HG03025 (cell line): ENCODE measurements around the gene GRIK1.

Experiments used
- ATAC-seq: cut with Tn5 transposase; IDR thresholded peaks from one replicate; pipeline ENCODE4 v1.9.1; 2021; ENCODE audit warnings: mild to moderate bottlenecking, moderate library complexity; ENCODE audit not compliant: unreplicated experiment, low FRiP score

GRIK1 gene

DNA sequence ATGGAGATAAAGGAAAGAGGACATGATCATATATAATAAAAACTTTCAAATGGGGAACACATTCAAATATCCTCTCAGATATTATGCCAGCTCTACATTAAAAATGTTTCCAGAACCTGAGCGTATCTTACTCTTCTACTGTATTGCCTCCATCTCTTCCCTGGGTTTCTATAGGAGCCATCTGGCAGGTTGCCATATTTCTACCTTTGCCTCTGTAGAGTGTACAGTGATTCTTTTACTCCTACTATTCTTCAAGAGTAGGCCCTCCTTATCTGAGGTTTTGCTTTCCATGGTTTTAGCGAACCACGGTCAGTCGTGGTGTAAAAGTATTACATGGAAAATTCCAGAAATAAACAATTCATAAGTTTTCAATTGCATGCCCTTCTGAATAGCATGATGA, 259.5 kb downstream of the GRIK1 start:
- no peak for ATAC-seq

DNA sequence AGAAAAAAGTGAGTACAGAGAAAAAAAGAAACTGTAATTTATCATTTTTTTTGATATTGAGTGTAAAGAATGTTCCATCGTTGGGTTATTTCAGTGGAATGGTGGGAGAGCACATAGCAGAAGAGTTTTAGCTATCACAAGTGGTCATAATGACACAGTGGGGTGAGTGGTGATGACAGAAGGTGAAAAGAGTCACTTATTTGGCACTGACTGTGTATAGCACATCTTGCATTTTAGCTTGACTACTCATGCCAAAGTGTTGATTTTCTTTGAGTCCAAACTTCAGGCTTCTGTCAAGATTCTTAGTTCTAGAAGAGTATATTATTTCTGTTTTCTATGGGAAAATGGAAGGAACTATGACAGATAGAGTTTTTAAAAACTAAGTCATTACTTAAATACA, 261.2 kb downstream of the GRIK1 start:
- ATAC-seq: no peak

DNA sequence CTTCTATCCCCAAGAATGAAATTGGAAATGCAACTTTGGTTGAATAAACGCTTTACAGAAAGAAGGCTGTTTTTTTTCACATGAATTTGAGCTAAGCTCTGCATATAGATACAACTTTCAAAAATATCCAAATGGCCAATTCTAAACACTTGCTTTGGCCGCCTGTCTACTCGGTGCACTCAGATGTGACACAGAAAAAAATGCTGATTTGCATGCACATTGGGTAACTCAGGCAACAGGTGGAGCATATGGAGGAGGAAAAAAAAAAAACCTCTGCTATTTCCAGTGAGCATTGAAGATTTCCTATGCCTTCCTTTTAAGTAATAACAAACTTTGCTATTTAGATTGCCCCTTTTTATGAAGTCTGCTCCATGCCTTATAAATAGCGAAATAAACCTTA, 262.5 kb downstream of the GRIK1 start:
- no peak for ATAC-seq

DNA sequence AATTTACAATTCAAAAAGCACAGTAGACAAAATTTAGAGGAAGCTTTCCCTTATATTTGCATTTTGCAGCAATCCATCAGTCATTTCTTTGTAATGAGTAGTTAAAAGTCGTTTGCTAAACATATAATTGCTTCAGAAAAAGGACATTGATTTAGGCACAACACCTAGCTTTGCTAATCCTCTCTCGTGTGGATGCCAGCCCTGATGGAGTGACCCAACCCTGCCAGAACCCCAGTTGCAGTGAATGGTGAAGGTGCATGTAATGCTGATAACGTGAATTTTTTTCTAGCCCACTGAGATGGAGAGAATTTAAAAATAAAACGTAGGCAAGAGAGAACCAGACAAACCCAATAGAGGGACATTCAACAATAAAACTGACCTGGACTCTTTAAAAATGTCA, 263.4 kb downstream of the GRIK1 start:
- no peak for ATAC-seq

DNA sequence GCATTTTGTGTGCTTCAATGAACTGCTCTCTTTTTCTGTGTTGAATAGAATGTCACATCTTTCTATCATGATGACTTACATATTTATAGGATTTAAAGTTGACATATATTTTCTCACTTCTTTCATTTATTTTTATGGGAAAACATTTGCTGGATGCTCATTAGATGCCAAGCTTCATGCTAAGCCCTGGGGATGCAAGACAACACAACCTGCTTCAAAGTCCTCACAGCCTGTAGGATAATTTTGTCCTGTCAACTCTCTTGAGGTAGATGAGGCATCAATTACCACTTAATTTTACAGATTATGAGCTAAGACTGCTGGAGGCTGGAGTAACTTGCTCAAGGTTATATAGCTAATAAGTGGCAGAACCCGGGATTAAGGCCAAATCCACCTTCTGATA, 264.3 kb downstream of the GRIK1 start:
- no peak for ATAC-seq

DNA sequence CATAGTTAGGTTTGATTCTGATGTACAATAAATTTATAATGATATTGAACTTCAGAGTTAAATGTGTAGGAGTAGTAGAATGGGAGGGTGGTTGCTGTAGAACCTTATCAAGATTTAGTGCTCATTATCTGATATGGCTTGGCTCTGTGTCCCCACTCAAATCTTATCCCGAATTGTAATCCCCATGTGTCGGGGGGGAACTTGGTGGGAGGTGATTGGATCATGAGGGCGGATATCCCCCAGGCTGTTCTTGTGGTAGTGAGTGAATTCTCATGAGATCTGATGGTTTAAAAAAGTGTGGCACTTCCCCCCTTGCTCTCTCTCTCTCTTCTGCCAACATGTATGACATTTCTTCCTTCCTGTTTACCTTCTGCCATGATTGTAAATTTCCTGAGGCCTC, 265.5 kb downstream of the GRIK1 start:
- no peak for ATAC-seq

DNA sequence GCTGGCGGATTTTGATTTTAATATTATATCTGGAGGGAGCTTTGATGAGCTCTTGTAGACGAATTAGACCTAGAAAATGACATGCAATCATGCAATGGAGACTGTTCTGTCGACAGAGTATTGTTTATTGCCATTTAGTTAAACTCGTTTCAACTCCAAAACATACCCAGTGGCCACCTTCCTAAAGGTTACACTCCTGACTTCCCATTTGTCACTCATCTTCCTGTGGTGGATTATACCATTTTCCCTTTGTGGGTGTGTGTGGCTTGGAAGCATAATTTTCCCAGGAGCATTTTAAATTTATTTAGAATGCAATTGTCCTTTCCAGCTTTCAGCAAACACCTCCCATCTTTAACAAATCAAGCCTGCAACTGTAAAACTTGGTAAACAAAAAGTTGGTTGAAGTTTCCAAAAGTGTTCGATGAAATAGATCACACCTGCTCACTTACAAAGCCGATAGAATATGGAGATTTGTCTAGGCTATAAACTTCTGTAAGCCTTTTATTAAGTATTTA, 266.6 kb downstream of the GRIK1 start:
- ATAC-seq: no peak

DNA sequence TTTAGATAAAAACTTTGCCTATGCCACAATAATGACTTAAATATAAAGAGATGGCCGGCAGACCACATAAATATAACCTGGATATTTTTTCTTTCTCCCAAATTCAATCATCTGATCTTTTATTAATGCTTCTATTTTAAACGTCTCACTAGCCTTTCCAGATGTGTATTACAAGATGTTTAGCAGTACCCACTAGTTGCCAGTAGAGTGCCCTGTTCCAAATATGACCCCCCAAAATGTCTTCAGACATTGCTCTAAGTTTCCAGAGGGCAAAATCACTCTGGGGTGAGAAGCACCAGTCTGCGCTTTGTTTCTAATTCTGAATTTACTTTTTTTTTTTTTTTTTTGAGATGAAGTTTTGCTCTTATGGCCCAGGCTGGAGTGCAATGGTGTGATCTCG, 268.1 kb downstream of the GRIK1 start:
- ATAC-seq: no peak

DNA sequence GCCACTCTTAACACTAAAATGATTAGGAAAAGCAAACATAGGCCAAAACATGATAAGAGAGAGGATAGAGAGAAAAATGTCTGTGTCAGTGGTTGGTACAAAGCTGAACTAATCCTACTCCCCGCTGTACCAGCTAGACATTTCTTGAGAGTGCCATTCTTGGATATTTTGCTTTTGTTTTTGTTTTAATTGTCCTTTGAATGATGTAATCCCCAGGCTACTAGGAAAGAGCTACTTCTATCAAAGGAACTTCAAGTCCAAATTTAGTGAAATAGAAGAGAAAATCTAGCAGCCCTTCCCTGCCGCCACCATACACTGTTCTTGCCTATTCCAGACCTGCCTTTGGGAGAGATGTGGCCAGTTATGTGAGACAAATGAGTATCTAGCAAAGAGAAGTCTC, 269.6 kb downstream of the GRIK1 start:
- no peak for ATAC-seq

DNA sequence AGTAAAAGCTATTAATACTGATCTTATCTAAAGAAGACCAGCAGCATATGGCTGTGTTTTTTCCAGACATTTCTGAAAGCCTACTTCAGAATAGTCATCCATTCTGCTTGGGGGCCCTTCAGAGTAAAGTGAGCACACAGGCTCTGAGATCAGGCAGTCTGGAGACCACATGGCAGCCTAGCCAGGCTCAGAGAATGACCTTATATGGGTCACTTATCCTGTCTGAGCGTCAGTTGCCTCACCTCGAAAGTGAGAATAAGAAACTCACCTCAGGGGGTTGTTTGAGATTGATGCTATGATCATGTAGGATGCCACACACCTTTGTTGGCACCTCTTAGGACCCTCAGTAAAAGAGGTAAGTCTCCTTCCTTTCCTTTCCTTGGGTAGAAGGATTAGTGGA, 270.4 kb downstream of the GRIK1 start:
- no peak for ATAC-seq

DNA sequence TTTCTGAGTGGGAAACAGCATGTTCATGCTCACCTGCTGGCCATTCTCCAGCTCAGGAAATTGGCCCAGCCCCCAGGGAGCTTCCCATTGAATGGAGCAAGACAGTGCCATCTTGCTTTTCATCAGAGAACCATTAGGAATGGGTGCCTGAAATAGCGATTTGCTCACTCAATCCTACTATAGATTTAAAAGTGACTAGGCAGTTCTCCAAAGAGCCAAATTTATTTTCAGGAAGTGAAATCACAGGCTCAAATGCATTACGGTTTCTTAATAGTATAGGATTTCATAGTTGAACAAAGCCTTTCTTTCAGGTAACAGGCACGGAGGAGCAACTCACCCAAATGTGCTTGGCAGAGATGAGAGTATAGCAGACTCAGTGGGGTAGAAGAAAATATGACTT, 272.1 kb downstream of the GRIK1 start:
- no peak for ATAC-seq

DNA sequence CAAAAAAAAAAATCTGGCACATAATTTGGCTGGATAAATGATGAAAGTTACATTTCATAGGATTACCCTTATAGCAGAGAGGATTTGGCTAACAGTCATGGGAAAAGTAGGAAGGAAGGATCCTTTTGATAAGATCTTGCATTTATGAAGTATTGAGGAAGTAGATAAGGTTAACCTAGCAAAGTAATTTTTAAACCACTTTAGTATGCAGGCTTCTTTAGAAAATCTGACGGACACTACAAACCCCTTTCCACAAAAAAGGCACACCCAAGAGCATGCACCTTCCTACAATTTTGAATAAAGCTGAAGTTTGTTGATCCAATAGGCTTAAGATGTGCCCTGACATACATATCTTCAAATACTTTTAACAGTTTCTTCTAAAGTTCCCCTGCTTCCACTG, 275.2 kb downstream of the GRIK1 start:
- ATAC-seq: no peak

DNA sequence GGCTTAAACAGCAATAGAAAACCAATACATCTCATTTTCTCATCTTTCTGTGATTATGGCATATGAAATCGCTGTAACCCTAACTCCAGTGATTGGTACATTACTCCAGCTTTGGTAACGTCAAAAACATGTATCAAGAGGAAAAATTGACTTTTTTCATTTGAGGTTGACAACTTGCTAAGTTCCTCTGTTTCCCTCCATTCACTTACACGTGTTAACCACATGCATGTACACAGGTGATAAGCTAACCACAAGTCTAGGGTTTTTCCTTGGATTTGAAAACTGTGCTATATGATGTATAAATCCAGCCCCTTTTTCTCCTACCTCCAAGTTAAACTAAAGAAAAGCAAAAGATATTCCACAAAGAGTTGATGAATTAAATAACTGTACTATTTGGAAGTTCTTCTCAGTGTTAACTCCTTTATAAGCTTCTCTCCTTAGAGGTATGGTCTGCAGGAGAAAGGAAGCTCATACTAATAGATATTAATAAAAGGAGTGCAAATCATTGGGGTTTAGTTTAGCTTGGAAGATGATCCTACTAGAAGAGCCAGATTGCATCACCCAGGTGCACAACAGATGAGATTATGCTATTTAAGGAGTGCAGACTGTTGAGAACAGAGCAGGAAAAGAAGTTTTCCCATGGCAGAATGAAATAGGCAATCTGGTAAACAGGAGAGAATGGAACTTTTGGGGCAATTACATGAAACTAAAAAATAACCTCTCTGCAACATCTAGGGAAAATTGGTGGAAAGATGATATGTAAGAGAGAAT, 277.9 kb downstream of the GRIK1 start:
- ATAC-seq: no peak

DNA sequence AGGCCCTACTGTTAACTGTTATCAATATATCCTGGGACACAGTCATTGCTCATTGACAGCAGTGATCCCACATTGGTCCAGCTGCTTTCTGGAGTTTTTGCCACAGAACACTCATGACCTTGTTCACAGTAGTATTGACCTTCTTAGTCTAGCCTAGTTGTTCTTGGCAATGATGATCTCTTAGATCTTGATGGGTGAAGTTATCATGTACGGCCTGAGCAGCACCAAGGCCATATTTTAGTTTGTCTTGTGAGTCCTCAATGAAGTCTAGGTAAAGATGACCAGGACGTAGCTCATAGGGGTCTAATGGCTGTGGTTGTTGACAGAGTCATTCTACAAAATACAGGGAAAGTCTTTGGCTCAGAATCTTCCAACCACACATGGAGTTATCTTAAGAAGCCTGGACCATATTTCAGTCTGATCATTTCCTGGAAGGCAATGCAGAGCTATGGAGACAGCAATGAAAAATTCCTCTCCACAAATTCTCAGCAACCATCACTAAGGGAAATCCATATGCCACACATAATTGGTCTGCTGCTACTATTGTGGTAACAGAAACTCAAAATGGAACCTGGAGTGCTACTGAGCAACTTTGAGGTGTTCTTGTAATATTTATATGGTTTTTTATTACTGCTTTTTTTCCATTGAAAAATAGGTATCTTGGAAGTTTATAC, 279.6 kb downstream of the GRIK1 start:
- no peak for ATAC-seq

DNA sequence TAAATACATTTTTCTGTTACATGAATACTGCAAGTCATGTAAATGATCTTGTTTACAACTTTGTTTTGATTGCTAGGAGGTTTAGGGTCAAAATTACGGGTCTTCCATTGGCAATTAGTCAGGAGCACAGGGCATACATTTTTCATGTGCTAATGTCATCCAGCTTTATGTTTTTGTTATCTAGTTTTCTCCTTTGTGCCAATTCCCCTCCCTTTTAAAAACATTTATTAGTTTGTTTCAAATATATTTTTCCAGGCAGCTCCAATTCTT, 280.9 kb downstream of the GRIK1 start:
- no peak for ATAC-seq

DNA sequence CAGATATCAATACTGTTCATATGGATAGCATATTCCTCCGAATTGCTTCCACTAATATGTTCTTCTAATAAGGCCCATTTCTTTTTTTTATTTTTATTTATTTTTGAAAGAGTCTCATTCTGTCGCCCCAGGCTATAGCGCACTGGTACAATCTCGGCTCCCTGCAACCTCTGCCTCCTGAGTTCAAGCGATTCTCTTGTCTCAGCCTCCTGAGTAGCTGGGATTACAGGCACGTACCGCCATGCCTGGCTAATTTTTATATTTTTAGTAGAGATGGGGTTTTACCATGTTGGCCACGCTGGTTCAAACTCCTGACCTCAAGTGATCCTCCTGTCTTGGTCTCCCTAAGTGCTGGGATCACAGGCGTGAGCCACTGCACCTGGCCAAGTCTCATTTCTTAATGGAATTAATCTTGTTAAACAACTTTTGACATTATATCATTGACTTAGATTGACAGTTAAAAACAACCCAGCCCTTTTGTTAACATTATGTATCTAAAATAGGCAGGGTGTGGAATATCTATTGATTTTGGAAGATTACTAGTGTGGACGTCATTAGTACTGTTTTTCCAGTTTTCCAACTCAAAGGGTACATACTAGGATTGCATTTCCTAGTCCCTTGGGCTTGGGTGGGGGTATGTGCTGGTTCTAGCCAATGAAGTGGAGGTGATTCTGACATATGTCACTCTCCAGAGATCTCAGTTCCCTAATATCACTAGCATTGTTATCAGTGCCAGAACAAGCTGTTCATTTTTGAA, 281.4 kb downstream of the GRIK1 start:
- no peak for ATAC-seq

DNA sequence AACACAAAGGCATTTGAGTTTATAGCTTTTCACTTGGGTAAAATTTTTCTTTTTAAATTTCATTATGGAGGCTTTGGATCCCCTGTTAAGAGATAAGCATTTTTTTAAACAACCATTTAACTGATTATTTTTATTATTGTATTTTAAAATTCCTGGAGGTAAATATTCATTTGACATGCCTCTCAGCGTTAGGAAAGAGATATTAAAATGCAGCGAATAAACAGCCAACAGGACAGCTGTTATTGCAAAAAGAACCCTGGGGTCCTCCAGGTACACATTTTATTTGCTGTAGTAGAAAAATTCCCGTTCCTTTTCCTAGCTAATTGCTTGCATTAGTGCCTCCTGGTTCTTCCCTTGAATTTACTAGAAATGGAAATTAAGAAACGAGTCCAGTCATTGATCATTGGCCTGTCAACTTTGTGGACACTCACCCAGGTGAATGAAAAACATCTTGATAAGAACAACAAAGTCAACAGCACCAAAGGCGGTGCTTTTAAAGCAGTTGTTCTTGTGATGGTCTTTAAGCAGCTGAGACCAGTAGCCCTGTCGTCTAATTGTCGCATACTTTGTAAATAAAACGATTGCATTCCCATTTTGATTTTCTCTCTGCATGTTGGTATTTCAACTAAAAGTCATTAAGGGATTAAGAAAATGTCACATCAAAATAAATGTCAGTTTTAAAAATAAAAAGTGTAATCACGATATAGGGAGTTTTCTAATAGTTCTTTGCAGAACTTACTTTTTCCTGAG, 282.4 kb downstream of the GRIK1 start:
- no peak for ATAC-seq

DNA sequence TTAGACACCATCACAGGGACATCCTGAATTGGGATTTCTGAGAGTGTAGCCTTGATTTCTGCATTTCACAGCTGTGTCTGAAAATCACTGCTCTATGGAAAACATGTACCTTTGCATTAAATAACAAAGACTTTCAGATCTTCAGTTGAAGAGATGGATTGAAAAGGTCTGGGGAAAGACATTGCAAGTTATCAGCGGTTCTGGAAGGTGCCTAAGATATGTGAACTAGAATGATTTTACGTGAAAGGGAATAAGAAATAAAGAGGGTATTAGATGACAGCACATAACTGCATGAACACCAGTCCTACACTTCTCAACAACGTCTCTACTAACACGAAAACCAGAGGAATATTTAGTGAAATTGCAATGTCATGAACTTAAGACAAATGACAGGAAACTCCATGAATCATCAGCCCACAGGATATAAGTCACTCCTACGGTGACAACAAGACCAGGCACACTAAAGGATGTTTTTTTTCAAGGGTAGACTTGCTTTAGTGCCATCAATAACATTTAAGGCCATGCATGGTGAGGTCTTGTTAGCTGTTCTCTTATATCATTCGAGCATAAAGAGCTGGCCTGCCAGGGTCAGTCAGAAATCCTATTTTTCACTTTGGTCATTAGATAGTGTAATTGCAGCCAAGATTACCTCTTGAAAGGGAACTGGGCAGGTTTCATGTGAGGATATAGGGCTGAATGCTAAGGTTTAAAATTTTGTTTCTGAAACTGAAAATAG, 283.1 kb downstream of the GRIK1 start:
- ATAC-seq: no peak

DNA sequence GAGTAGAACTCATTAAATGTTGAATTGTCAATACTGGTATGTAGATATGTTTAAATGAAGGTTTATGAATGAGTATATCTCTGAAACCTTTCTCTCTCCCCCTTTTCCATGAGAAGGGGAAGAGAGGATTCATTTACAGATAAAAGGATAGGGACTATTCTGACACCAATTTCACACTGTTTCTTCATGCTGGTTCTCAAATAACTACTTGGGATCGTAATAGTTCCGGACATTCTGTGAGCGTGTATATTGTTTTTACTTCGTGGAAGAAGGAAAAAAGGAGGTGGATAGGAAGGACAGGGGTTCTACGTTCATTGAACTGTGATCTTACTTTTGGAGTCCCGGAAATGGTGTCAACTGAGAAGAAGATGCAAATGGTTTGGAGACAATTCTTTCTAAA, 284.2 kb downstream of the GRIK1 start:
- ATAC-seq: no peak

DNA sequence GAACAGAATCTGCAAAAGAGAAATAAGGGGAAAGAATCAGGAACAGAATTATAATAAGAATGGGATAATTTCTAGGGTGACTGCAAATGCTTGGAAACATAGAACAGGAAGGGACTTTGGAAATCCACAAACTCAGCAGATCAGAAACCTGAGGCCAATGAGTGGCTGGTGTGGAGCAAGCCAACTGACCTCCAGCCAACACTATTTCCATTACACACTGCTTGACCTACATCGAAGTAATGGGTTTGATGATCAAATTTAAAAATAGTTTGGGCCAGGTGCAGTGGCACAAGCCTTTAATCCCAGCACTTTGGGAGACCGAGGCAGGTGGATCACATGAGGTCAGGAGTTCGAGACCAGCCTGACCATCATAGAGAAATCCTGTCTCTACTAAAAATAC, 284.9 kb downstream of the GRIK1 start:
- ATAC-seq: no peak
